ENCODE measurements around the gene WDR20.

WDR20 gene

GRCh38 chr14:102209224-102209966 is 69.7 kb downstream of the WDR20 start:
- TF ChIP-seq CTCF (IDR thresholded peaks at IDR 0.05; ENCODE audit: low read depth, low read length): peak; percentile 35
- DNase-seq (ENCODE audit: extremely low read depth, low read depth): no peak

DNA sequence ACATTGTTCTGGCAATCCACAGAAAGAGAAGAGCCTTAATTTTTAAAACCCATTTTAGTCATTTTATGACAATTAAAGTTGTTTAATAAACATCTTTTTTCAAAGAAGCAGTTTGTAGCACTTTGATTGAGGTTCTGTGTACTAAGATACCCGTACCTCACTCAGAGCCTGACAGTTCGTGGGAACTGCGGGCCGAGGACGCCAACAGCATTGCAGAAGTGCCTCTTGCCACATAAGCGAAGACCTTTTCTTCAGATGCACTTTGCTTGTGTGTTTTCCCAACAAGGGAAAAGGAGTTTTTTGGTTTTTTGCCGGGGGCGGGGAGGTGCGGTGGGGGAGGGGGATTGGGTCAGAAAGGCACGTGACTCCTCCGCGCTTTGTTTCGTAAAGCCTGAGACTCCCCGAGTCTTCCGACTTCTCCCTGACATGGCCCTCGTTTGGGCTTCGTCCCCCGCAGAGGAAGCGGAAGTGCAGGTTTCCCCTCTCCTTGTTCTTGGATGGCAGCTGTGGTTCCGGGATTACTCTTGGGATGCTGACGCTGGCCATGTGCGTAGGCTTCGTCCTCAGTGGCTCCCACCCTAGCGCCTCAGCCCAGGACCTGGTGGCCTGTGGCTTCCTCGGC is 70.8 kb downstream of the WDR20 start:
- no peak for DNase-seq (ENCODE audit: extremely low read depth, low read depth)
- no peak for TF ChIP-seq CTCF (IDR thresholded peaks at IDR 0.05; ENCODE audit: low read depth, low read length)

- DNase-seq (ENCODE audit: extremely low read depth, low read depth): no peak
- no peak for TF ChIP-seq CTCF (IDR thresholded peaks at IDR 0.05; ENCODE audit: low read depth, low read length)
These were observed 71.5 kb downstream of the WDR20 start for GRCh38 chr14:102211240-102211639.

- no peak for TF ChIP-seq CTCF (IDR thresholded peaks at IDR 0.05; ENCODE audit: low read depth, low read length)
- DNase-seq (ENCODE audit: extremely low read depth, low read depth): no peak
These were observed 72.7 kb downstream of the WDR20 start for GRCh38 chr14:102212356-102212755.

DNA sequence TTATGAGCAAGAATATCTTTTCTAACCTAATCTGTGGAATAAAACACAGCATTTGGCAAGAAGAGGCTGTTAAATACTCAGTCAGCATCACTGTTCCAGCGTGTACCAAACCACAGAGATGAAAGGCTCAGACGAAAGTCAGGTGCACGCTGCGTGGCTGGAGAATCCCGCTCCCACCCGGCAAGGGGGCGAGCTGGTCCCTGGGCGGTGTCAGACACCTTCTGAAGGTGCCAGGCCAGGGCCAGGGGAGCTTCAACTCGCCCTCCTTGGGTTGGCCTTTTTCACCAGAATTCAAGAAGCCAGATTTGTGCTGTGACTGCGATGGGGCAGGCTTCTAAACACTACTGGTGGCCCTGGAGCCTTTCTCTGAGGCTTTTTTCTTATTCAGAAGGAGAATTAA is 73.1 kb downstream of the WDR20 start:
- DNase-seq (ENCODE audit: extremely low read depth, low read depth): no peak
- no peak for TF ChIP-seq CTCF (IDR thresholded peaks at IDR 0.05; ENCODE audit: low read depth, low read length)

DNA sequence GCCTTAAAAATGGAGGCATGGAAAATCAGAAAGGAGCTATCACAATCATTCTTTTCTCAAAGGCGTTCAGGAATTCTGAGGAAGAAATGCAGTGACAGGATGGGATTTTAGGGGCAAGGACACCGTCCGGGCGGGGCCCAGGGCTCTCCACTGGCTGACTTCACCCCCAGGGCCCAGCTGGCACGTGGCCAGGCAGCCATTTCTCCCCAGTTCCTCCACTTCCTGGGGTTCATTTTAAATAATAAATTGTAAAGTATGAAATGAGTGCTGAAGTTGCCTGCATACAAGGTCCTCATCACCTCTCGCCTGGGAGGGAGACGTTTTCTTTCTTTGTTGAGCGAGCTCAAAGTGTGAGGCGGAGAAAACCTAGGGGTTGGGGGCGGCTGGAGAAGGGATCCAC is 73.8 kb downstream of the WDR20 start:
- DNase-seq (ENCODE audit: extremely low read depth, low read depth): no peak
- no peak for TF ChIP-seq CTCF (IDR thresholded peaks at IDR 0.05; ENCODE audit: low read depth, low read length)

- no peak for DNase-seq (ENCODE audit: extremely low read depth, low read depth)
- TF ChIP-seq CTCF (IDR thresholded peaks at IDR 0.05; ENCODE audit: low read depth, low read length): peak; percentile 3
These were observed 74.4 kb downstream of the WDR20 start for GRCh38 chr14:102213984-102214658.

Data from AG09319 (cell line).